GM23248 (cell line): ENCODE data around the gene TRMU. TPM values are rescaled to one million over a fixed set of nuclear protein-coding genes. Genes with fewer than 3 reads are reported as not detected.
A peak's percentile ranks its signal among the peaks of the same experiment; 100 is the strongest.

Experiments used
- DNase-seq: peaks from one replicate; pipeline ENCODE4 v3.0.0-alpha.2; 2015
- H2AFZ ChIP-seq: fragments of 200-600 bp; sonication (generic); 2 replicates; pipeline ENCODE4 v1.6.1; 2016; ENCODE audit warnings: antibody characterized with exemption
- H3F3A ChIP-seq: fragments of 200-600 bp; sonication (generic); 2 replicates; pipeline ENCODE4 v1.6.1; 2016; ENCODE audit warnings: mild to moderate bottlenecking, antibody characterized with exemption, mixed run types; ENCODE audit not compliant: insufficient read depth
- H3K27ac ChIP-seq: fragments of 200-600 bp; sonication (generic); 2 replicates; pipeline ENCODE4 v1.5.1; 2016; ENCODE audit warnings: mild to moderate bottlenecking
- H3K27me3 ChIP-seq: fragments of 200-600 bp; sonication (generic); replicated peaks from 2 replicates; pipeline ENCODE4 v1.6.1; 2016; ENCODE audit warnings: mild to moderate bottlenecking; ENCODE audit not compliant: insufficient read depth
- H3K36me3 ChIP-seq: fragments of 200-600 bp; sonication (generic); 2 replicates; pipeline ENCODE4 v1.6.1; 2016; ENCODE audit warnings: low read depth, mild to moderate bottlenecking
- H3K4me1 ChIP-seq: fragments of 200-600 bp; sonication (generic); 2 replicates; pipeline ENCODE4 v1.6.1; 2016; ENCODE audit warnings: mild to moderate bottlenecking; ENCODE audit not compliant: insufficient read depth
- H3K4me2 ChIP-seq: fragments of 200-600 bp; sonication (generic); one replicate; pipeline ENCODE4 v1.6.1; 2016; ENCODE audit warnings: mild to moderate bottlenecking; ENCODE audit not compliant: unreplicated experiment
- H3K4me3 ChIP-seq: fragments of 200-600 bp; sonication (generic); 2 replicates; pipeline ENCODE4 v1.5.1; 2016; ENCODE audit warnings: mild to moderate bottlenecking
- H3K79me2 ChIP-seq: fragments of 200-600 bp; sonication (generic); 2 replicates; pipeline ENCODE4 v1.6.1; 2016; ENCODE audit warnings: mild to moderate bottlenecking; ENCODE audit not compliant: insufficient read depth
- H3K9ac ChIP-seq: fragments of 200-600 bp; sonication (generic); 2 replicates; pipeline ENCODE4 v1.6.1; 2016; ENCODE audit warnings: mild to moderate bottlenecking
- H3K9me2 ChIP-seq: fragments of 200-600 bp; sonication (generic); 2 replicates; pipeline ENCODE4 v1.6.1; 2016; ENCODE audit warnings: mixed run types, mild to moderate bottlenecking, moderate library complexity; ENCODE audit not compliant: insufficient read depth
- H3K9me3 ChIP-seq: fragments of 200-600 bp; sonication (generic); one replicate; pipeline ENCODE4 v1.6.1; 2017; ENCODE audit warnings: low read depth
- H4K20me1 ChIP-seq: fragments of 200-600 bp; sonication (generic); 2 replicates; pipeline ENCODE4 v1.6.0; 2016; ENCODE audit not compliant: insufficient read depth
- EZH2 ChIP-seq: fragments of 200-600 bp; sonication (generic); IDR thresholded peaks from 2 replicates; pipeline ENCODE4 v1.6.1; 2018; ENCODE audit warnings: antibody characterized with exemption, mild to moderate bottlenecking; ENCODE audit not compliant: insufficient read depth, poor library complexity, severe bottlenecking
- EZH2phosphoT487 ChIP-seq: fragments of 200-600 bp; sonication (generic); IDR thresholded peaks from 2 replicates; pipeline ENCODE4 v1.6.1; 2018; ENCODE audit warnings: antibody characterized with exemption, moderate library complexity, mild to moderate bottlenecking, low read depth; ENCODE audit not compliant: insufficient read depth
- WGBS, 2 experiments: methylation state at CpG; one replicate each; pipeline ENCODE4 v1.1.6; 2015 to 2017; ENCODE audit warnings: low lambda C conversion rate in 2 of 2, low coverage in 1 of 2; ENCODE audit errors: missing lambda C conversion rate in 2 of 2; 5-methylcytosine and 5-hydroxymethylcytosine counted together
- in situ Hi-C: fragments of 300-500 bp; cut with MboI; formaldehyde crosslinking; loops from 2 replicates; pipeline ENCODE4 v1.15.0; 2020
- polyA plus RNA-seq: library from polyadenylated mRNA; unstranded; fragments of >200 nt; fragmentation: Nextera tagmentation; extraction: Ambion mirVana; gene quantifications from 2 replicates; pipeline ENCODE4 v1.2.1, GENCODE V29; 2016
- total RNA-seq: library from RNA; depleted of rRNA; stranded (reverse); fragments of >200 nt; shearing (Covaris generic); gene quantifications from 2 replicates; pipeline ENCODE4 v1.2.3, GENCODE V29; 2014

TRMU gene
- total and polyA plus RNA-seq, 2 experiments from 2014 or later, result 27.0 to 38.4 TPM

GRCh38 chr22:46365166-46365624 lies 29.7 kb downstream of the TRMU start:
- no peaks in the 10 kb centered on the region for H3K9me3 ChIP-seq
- TF ChIP-seq EZH2 (no peak), EZH2phosphoT487 (no peak)
- no peak overlapping the region for H3K9ac ChIP-seq
- H2AFZ ChIP-seq, result no peak overlapping the region
- H3K27ac ChIP-seq, result no peak overlapping the region
- no peaks in the 10 kb centered on the region for H3K36me3 ChIP-seq
- DNase-seq, result no peak
- no peaks in the 10 kb centered on the region for H3K9me2 ChIP-seq
- H3F3A ChIP-seq, result peaks cover 15% of the 10 kb centered on the region; the same call in 1 of the 2 replicates
- H3K27me3 ChIP-seq, result no peaks in the 10 kb centered on the region
- H3K4me1 ChIP-seq, result no peaks in the 10 kb centered on the region
- in situ Hi-C loops, result no loop called here
- H4K20me1 ChIP-seq, result no peaks in the 10 kb centered on the region
- 76 to 84% methylated on average over 21 to 22 of the region's 22 CpGs for WGBS, 2 experiments
- no peak overlapping the region for H3K4me2 ChIP-seq
- H3K4me3 ChIP-seq, result no peak overlapping the region
- no peaks in the 10 kb centered on the region for H3K79me2 ChIP-seq

GRCh38 chr22:46366327-46366731 lies 30.8 kb downstream of the TRMU start:
- Histone ChIP-seq H3K9me2 (no peaks in the 10 kb centered on the region), H4K20me1 (no peaks in the 10 kb centered on the region), H3F3A (peaks cover 4% of the 10 kb centered on the region; the same call in 1 of the 2 replicates), H3K36me3 (no peaks in the 10 kb centered on the region), H3K79me2 (no peaks in the 10 kb centered on the region), H3K9ac (no peak overlapping the region), H2AFZ (no peak overlapping the region), H3K4me1 (no peaks in the 10 kb centered on the region), H3K27ac (no peak overlapping the region), H3K27me3 (no peaks in the 10 kb centered on the region), H3K9me3 (no peaks in the 10 kb centered on the region), H3K4me2 (no peak overlapping the region), H3K4me3 (no peak overlapping the region)
- TF ChIP-seq EZH2 (no peak), EZH2phosphoT487 (no peak)
- DNase-seq, result no peak
- 81 to 84% methylated on average over 7 to 19 of the region's 19 CpGs for WGBS, 2 experiments
- in situ Hi-C loops, result no loop called here

GRCh38 chr22:46366801-46367706 lies 31.5 kb downstream of the TRMU start:
- H3K79me2 ChIP-seq, result no peaks in the 10 kb centered on the region
- no peaks in the 10 kb centered on the region for H3F3A ChIP-seq
- in situ Hi-C loops, result no loop called here
- no peaks in the 10 kb centered on the region for H3K36me3 ChIP-seq
- H3K4me3 ChIP-seq, result no peak overlapping the region
- no peak overlapping the region for H3K9ac ChIP-seq
- 63 to 66% methylated on average over 37 to 45 of the region's 45 CpGs for WGBS, 2 experiments
- H4K20me1 ChIP-seq, result no peaks in the 10 kb centered on the region
- DNase-seq, result no peak
- no peaks in the 10 kb centered on the region for H3K27me3 ChIP-seq
- no peak overlapping the region for H3K27ac ChIP-seq
- no peak overlapping the region for H2AFZ ChIP-seq
- no peaks in the 10 kb centered on the region for H3K9me3 ChIP-seq
- no peaks in the 10 kb centered on the region for H3K4me1 ChIP-seq
- H3K4me2 ChIP-seq, result no peak overlapping the region
- no peaks in the 10 kb centered on the region for H3K9me2 ChIP-seq
- TF ChIP-seq EZH2, result no peak
- TF ChIP-seq EZH2phosphoT487, result no peak

GRCh38 chr22:46367707-46368191 lies 32.2 kb downstream of the TRMU start:
- no peak overlapping the region for H2AFZ ChIP-seq
- H3F3A ChIP-seq, result no peaks in the 10 kb centered on the region
- no peak overlapping the region for H3K27ac ChIP-seq
- no peaks in the 10 kb centered on the region for H3K4me1 ChIP-seq
- DNase-seq, result peak; percentile 67
- no peaks in the 10 kb centered on the region for H4K20me1 ChIP-seq
- 47 to 50% methylated on average over 19 of the region's 19 CpGs for WGBS, 2 experiments
- H3K36me3 ChIP-seq, result no peaks in the 10 kb centered on the region
- no peak overlapping the region for H3K4me2 ChIP-seq
- no peak overlapping the region for H3K4me3 ChIP-seq
- no peak overlapping the region for H3K9ac ChIP-seq
- in situ Hi-C loops, result no loop called here
- no peaks in the 10 kb centered on the region for H3K9me3 ChIP-seq
- H3K79me2 ChIP-seq, result no peaks in the 10 kb centered on the region
- no peaks in the 10 kb centered on the region for H3K27me3 ChIP-seq
- no peak for TF ChIP-seq EZH2phosphoT487
- TF ChIP-seq EZH2, result no peak
- H3K9me2 ChIP-seq, result no peaks in the 10 kb centered on the region
